HepG2 (cell line): ENCODE measurements around the gene HCFC1. TPM values are rescaled to one million over a fixed set of nuclear protein-coding genes. Genes with fewer than 3 reads are reported as not detected.

Experiments
- ATAC-seq: fragments of 200-7000 bp; cut with Tn5 transposase; 3 replicates; pipeline ENCODE4 v1.9.1; 2020; ENCODE audit warnings: mild to moderate bottlenecking, moderate library complexity
- BruUV-seq: library from RNA; stranded (reverse); fragments of 400-500 nt; replicated peaks from 2 replicates; lab custom pipeline; 2021; lab: Mats Ljungman, UMichigan
- CTCF ChIA-PET: fragments of 300-600 bp; formaldehyde crosslinking; extraction: SDS; loops from one replicate; lab custom pipeline; 2021; ENCODE audit warnings: low total read pairs, inconsistent platforms, low intra/inter-chr PET ratio; lab: Yijun Ruan, JAX
- POLR2A ChIA-PET: fragments of 350-600 bp; sonication (Branson Sonifier 250); formaldehyde crosslinking; loops from one replicate; lab custom pipeline; 2020; ENCODE audit warnings: antibody characterized with exemption, inconsistent platforms; lab: Yijun Ruan, JAX
- DNase-seq: peaks from one replicate; pipeline ENCODE4 v3.0.0-alpha.2; 2015; ENCODE audit warnings: low spot score
- FAIRE-seq: peaks from 3 replicates; lab custom pipeline; 2011; peaks lifted over from hg19 to GRCh38; lab: Jason Lieb, UNC
- H2AFZ ChIP-seq: one replicate; pipeline ENCODE4 v1.6.1; 2011; ENCODE audit warnings: low read length, inconsistent platforms
- H3K27ac ChIP-seq: fragments of 300-600 bp; 3 replicates; pipeline ENCODE4 v1.8.0; 2011; ENCODE audit warnings: mixed run types, mild to moderate bottlenecking, mixed read lengths, low read length, inconsistent platforms; ENCODE audit not compliant: insufficient read depth; ENCODE audit errors: extremely low read length
- H3K27me3 ChIP-seq, 2 experiments: fragments of 200-600 bp in 1 of 2; 2 replicates in 1 of 2; 3 replicates in 1 of 2; pipeline versions ENCODE4 v1.6.0 to v1.8.0; 2011; ENCODE audit warnings: low read length in 2 of 2, mild to moderate bottlenecking in 2 of 2, moderate library complexity in 2 of 2, inconsistent platforms in 1 of 2; ENCODE audit not compliant: insufficient read depth in 2 of 2, control insufficient read depth in 1 of 2
- H3K36me3 ChIP-seq, 2 experiments: fragments of 200-600 bp in 1 of 2; replicated peaks in 1 of 2; 2 replicates in 1 of 2; 3 replicates in 1 of 2; pipeline versions ENCODE4 v1.5.1 to v1.8.0; 2011; ENCODE audit warnings: low read length in 2 of 2, inconsistent platforms in 1 of 2; ENCODE audit not compliant: insufficient read depth in 2 of 2, control insufficient read depth in 1 of 2
- H3K4me1 ChIP-seq: 2 replicates; pipeline ENCODE4 v1.5.1; 2012; ENCODE audit warnings: low read length, inconsistent platforms; ENCODE audit not compliant: insufficient read depth
- H3K4me2 ChIP-seq: 2 replicates; pipeline ENCODE4 v1.6.0; 2011; ENCODE audit warnings: low read depth, low read length, inconsistent platforms
- H3K4me3 ChIP-seq, 3 experiments: fragments of 200-600 bp in 1 of 3; sonication (generic), shearing (Covaris generic) in 1 of 3; replicated peaks in 1 of 3; 2 replicates each; pipeline ENCODE4 v1.5.1; 2011 to 2016; ENCODE audit warnings: low read length in 3 of 3, inconsistent platforms in 2 of 3, low read depth in 2 of 3, mild to moderate bottlenecking in 2 of 3, control low read depth in 1 of 3, mixed read lengths in 1 of 3; ENCODE audit not compliant: insufficient read depth in 1 of 3
- H3K79me2 ChIP-seq: one replicate; pipeline ENCODE4 v1.6.1; 2011; ENCODE audit warnings: low read length, inconsistent platforms; ENCODE audit not compliant: insufficient read depth
- H3K9ac ChIP-seq: 2 replicates; pipeline ENCODE4 v1.6.0; 2011; ENCODE audit warnings: mild to moderate bottlenecking, low read depth, low read length, inconsistent platforms; ENCODE audit not compliant: insufficient read depth
- H3K9me3 ChIP-seq: 2 replicates; pipeline ENCODE4 v1.5.1; 2012; ENCODE audit warnings: mild to moderate bottlenecking, low read length
- H4K20me1 ChIP-seq: 2 replicates; pipeline ENCODE4 v1.6.0; 2011; ENCODE audit warnings: inconsistent platforms, mild to moderate bottlenecking, low read length, moderate library complexity; ENCODE audit not compliant: insufficient read depth
- HNRNPL ChIP-seq: fragments of 200-400 bp; formaldehyde crosslinking; IDR thresholded peaks from 2 replicates; pipeline ENCODE4 v1.6.1; 2017; ENCODE audit warnings: mild to moderate bottlenecking, low read depth, low read length
- MAX ChIP-seq: IDR thresholded peaks from 2 replicates; pipeline ENCODE4 v1.6.1; 2012; ENCODE audit warnings: inconsistent platforms
- NFKB2 ChIP-seq: sonication (generic); formaldehyde crosslinking; IDR thresholded peaks from 2 replicates; pipeline ENCODE4 v1.4.0; 2020; ENCODE audit warnings: missing genetic modification reagents, borderline replicate concordance
- POLR2G ChIP-seq: fragments of 200-400 bp; formaldehyde crosslinking; IDR thresholded peaks from 2 replicates; pipeline ENCODE4 v1.6.1; 2018; ENCODE audit warnings: mild to moderate bottlenecking, low read depth, low read length, moderate library complexity
- SALL1 ChIP-seq: sonication (generic); formaldehyde crosslinking; IDR thresholded peaks from 2 replicates; pipeline ENCODE4 v1.8.0; 2022; ENCODE audit warnings: mild to moderate bottlenecking, missing genetic modification reagents
- SAP130 ChIP-seq: IDR thresholded peaks from 2 replicates; pipeline ENCODE4 v1.6.1; 2016; ENCODE audit warnings: low read depth
- ZFX ChIP-seq: sonication (generic); formaldehyde crosslinking; IDR thresholded peaks from 2 replicates; pipeline ENCODE4 v1.4.0; 2020; ENCODE audit warnings: mild to moderate bottlenecking, low read depth, missing genetic modification reagents, moderate library complexity
- ZNF687 ChIP-seq: sonication (generic); formaldehyde crosslinking; IDR thresholded peaks from 2 replicates; pipeline ENCODE4 v1.5.1; 2020; ENCODE audit warnings: mild to moderate bottlenecking, missing genetic modification reagents, moderate library complexity
- ZNF773 ChIP-seq: sonication (generic); formaldehyde crosslinking; IDR thresholded peaks from 2 replicates; pipeline ENCODE4 v1.4.0; 2020; ENCODE audit warnings: missing genetic modification reagents, borderline replicate concordance
- WGBS: methylation state at CpG from one replicate; pipeline ENCODE4 v1.1.6; 2017; ENCODE audit warnings: low lambda C conversion rate; 5-methylcytosine and 5-hydroxymethylcytosine counted together
- in situ Hi-C: cut with HindIII; loops from 2 replicates; pipeline ENCODE4 v1.10.0; 2017; ENCODE audit warnings: low pct_unique_long_range_greater_than_20kb; ENCODE audit not compliant: extremely low pct_ligation_motif_present
- intact Hi-C: fragments of 100-400 bp; cut with micrococcal nuclease; formaldehyde crosslinking; loops from one replicate; pipeline ENCODE4 v1.10.0; 2022; ENCODE audit not compliant: unreplicated experiment
- polyA plus RNA-seq, 8 experiments: library from polyadenylated mRNA; depleted of rRNA in 3 of 8; stranded (reverse) in 7 of 8; unstranded in 1 of 8; fragments of >200 nt; fragmentation: Illumina TruSeq in 4 of 8; extraction: Trizol in 4 of 8; gene quantifications; 2 replicates each; pipeline versions ENCODE4 v1.2.1 to v1.2.3, GENCODE V29; 2011 to 2016; ENCODE audit warnings: low read depth in 4 of 8, missing spikeins in 1 of 8, mixed read lengths in 1 of 8; ENCODE audit not compliant: insufficient read depth in 1 of 8
- total RNA-seq, 5 experiments: library from RNA; depleted of rRNA; stranded (reverse); fragments of >200 nt; fragmentation: Illumina TruSeq; extraction: Trizol; gene quantifications; 2 replicates each; pipeline ENCODE4 v1.2.3, GENCODE V29; 2016; ENCODE audit warnings: low read depth in 1 of 5
- TF ChIP-seq, protein P1 (sequence below): sonication (generic); formaldehyde crosslinking; IDR thresholded peaks from 2 replicates; pipeline ENCODE4 v1.5.0; 2020; ENCODE audit warnings: missing genetic modification reagents, mild to moderate bottlenecking, borderline replicate concordance
- TF ChIP-seq, protein P2 (sequence below): sonication (generic); formaldehyde crosslinking; IDR thresholded peaks from 2 replicates; pipeline ENCODE4 v1.9.0; 2022; ENCODE audit warnings: low read depth, missing genetic modification reagents
- TF ChIP-seq, protein P3 (sequence below): sonication (generic); formaldehyde crosslinking; IDR thresholded peaks from 2 replicates; pipeline ENCODE4 v1.4.0; 2020; ENCODE audit warnings: mild to moderate bottlenecking, missing genetic modification reagents

The HCFC1 gene
- total and polyA plus RNA-seq, 2 of the 13 experiments (the other 11 are each of a cell fraction or from before 2014, with no cell fraction given) = 5.8 to 17.8 TPM

DNA sequence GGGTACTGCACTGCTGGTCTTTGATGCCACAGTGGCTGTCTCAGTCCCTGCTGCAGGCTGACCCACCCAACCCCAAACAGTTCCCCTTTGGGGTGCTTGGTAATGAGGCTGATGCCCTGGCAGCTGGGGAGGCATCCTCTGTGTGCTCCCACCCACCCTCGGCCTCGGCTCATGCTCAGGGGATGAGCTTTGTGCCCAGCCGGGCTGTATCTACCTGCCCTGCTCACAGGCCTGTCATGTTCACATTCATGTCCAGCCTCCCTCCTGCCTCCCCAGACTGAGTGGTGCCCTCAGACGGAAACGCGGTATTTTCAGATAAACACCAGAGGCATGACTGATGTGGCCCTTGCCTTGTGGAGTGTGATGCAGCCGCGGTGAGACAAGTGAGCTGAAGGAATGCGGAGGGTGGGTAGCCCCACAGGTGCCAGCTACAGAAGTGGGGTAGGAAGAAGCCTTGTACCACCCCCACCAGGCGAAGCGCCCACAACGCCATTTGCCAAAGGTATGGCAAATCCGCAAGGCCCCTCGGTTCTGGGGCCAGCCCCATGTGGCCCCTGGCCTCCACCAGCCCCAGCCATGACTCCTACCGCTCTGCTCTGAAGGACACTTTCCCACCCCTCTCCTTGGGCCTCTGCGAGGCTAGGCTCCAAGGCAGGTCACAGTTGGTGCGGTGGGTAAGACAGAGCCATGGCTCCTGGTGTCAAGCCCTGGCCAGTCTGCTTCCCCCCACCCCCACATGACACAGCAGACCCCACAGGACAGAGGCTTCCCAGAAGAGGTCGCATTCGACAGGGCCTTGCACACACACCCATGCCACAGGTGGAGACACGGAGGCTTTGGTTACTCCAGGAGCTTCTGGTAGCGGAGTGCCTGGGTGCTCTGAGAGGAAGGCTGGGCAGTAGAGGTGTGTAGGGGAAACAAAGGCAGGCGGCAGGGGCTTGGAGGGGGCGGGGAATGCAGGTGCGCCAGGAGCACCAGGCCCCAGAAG lies 25.4 kb downstream of the HCFC1 start:
- in situ Hi-C loops = no loop called here
- CTCF ChIA-PET = interaction anchor here (3.6 kb wide), 1 partner anchor 23 kb away, joined by 29 read pairs; no protein-coding TSS in a partner anchor
- Histone ChIP-seq H4K20me1 (no peaks in the 10 kb centered on the region), H2AFZ (no peak overlapping the region), H3K36me3 (peaks cover 3 to 12% of the 10 kb centered on the region in 2 experiments; a peak in 4 of 5 replicates), H3K4me1 (peaks cover 59% of the 10 kb centered on the region), H3K9ac (0 out of 2 replicates have a peak overlapping the region, but pooled peaks have one; percentile 22), H3K4me3 (no peak overlapping the region), H3K27ac (peak overlapping the region; percentile 63), H3K79me2 (no peaks in the 10 kb centered on the region), H3K4me2 (peak overlapping the region; percentile 23; the same call in 1 of the 2 replicates), H3K9me3 (no peaks in the 10 kb centered on the region), H3K27me3 (no peaks in the 10 kb centered on the region)
- BruUV-seq = no TSS peak
- POLR2A ChIA-PET = interaction anchor here (0.7 to 5.8 kb wide), 10 partner anchors 9 to 183 kb away, joined by 3 to 82 read pairs (median 6); partner anchors contain the start of genes HCFC1, IDH3G, NAA10 and PLXNB3
- WGBS = 38% methylated on average over 10 of the region's 24 CpGs
- no peak for FAIRE-seq
- intact Hi-C loops = loop anchor here (2.0 to 10.0 kb wide), 2 partner anchors 21 to 181 kb away; partner anchors contain the start of gene PLXNB3
- peak; percentile 39 for ATAC-seq
- peak; percentile 48 for DNase-seq
- TF ChIP-seq HNRNPL (0 out of 2 replicates have a peak, but pooled peaks have one; percentile 37), ZNF687 (peak; percentile 68), NFKB2 (CRISPR knock-in tag) (0 out of 2 replicates have a peak, but pooled peaks have one; percentile 7), POLR2G (0 out of 2 replicates have a peak, but pooled peaks have one; percentile 17), ZFX (CRISPR knock-in tag) (peak; percentile 41; the same call in 1 of the 2 replicates), SALL1 (0 out of 2 replicates have a peak, but pooled peaks have one; percentile 10), ZNF773 (no peak), SAP130 (CRISPR knock-in tag) (peak; percentile 31; the same call in 1 of the 2 replicates), MAX (peak; percentile 49; the same call in 1 of the 2 replicates)
- TF ChIP-seq, protein P1, sequence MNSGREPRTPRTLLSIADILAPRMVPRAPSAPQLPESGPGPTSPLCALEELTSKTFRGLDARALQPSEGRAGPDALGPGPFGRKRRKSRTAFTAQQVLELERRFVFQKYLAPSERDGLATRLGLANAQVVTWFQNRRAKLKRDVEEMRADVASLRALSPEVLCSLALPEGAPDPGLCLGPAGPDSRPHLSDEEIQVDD (CRISPR knock-in tag) = no peak
- TF ChIP-seq, protein P2, sequence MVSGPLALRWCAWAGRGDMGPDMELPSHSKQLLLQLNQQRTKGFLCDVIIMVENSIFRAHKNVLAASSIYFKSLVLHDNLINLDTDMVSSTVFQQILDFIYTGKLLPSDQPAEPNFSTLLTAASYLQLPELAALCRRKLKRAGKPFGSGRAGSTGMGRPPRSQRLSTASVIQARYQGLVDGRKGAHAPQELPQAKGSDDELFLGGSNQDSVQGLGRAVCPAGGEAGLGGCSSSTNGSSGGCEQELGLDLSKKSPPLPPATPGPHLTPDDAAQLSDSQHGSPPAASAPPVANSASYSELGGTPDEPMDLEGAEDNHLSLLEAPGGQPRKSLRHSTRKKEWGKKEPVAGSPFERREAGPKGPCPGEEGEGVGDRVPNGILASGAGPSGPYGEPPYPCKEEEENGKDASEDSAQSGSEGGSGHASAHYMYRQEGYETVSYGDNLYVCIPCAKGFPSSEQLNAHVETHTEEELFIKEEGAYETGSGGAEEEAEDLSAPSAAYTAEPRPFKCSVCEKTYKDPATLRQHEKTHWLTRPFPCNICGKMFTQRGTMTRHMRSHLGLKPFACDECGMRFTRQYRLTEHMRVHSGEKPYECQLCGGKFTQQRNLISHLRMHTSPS (CRISPR knock-in tag) = peak; percentile 59; the same call in 1 of the 2 replicates
- TF ChIP-seq, protein P3, sequence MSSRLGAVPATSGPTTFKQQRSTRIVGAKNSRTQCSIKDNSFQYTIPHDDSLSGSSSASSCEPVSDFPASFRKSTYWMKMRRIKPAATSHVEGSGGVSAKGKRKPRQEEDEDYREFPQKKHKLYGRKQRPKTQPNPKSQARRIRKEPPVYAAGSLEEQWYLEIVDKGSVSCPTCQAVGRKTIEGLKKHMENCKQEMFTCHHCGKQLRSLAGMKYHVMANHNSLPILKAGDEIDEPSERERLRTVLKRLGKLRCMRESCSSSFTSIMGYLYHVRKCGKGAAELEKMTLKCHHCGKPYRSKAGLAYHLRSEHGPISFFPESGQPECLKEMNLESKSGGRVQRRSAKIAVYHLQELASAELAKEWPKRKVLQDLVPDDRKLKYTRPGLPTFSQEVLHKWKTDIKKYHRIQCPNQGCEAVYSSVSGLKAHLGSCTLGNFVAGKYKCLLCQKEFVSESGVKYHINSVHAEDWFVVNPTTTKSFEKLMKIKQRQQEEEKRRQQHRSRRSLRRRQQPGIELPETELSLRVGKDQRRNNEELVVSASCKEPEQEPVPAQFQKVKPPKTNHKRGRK (CRISPR knock-in tag) = no peak
